ENCODE data around the gene ESF1.

The ESF1 gene

DNA sequence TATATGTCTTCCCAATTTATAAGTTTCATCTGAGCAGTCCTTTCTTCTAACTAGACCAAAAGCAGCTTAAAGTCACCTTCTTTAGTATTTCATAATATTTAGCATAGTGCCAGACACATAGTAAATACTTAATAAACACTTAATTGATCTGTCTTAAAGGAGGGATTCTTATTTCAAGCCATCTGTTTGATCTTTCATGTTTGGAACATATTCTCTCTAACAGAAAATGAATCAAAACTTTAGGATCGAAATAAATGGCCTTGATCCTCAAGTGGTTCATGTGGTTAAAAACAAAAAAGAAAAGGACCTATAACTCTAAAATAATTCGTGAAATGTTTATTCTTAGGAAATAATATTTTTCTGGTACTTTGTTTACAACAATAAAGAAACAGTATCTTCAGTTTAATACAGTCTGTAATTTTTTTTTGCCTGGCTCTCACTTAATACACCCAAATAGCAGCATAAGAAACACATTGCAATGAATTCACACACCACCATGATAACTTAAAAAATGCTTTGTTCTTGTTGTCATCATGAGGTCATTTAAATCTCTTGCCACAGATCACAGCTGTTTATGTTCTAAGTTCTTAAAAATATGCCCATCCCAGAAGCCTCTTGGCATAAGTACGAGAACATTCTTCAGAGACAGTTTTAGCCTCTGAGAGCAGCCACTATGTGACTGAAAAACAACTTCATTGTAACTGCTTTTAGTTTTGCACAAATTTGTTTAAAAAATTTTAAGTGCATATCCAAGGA, 48.1 kb downstream of the ESF1 start:
- Histone ChIP-seq H3K27me3 (ENCODE audit: control insufficient read depth in 1 of 2, insufficient read depth in 1 of 2, low read length in 2 of 2) (no peaks in the 10 kb centered on the region), H2BK120ac (ENCODE audit: low read depth, low read length) (no peak overlapping the region), H2AK5ac (ENCODE audit: low read length, severe bottlenecking) (no peak overlapping the region), H2BK12ac (ENCODE audit: low read length in 2 of 2) (no peak overlapping the region), H3K9me3 (ENCODE audit: control insufficient read depth, low read length) (peaks cover 16% of the 10 kb centered on the region), H3K4me2 (ENCODE audit: low read length, poor library complexity, severe bottlenecking) (no peak overlapping the region), H2BK5ac (ENCODE audit: low read depth, low read length, poor library complexity, severe bottlenecking) (no peak overlapping the region), H3K4ac (ENCODE audit: low read depth in 1 of 2, low read length in 2 of 2) (no peak overlapping the region), H2AFZ (ENCODE audit: low read depth, low read length) (no peak overlapping the region), H3K36me3 (ENCODE audit: control insufficient read depth in 1 of 2, insufficient read depth in 2 of 2, low read depth in 1 of 2, low read length in 2 of 2) (peaks cover 9 to 45% of the 10 kb centered on the region in 2 experiments), H3K27ac (ENCODE audit: low read length, poor library complexity, severe bottlenecking) (no peak overlapping the region), H4K91ac (ENCODE audit: low read length) (no peak overlapping the region), H3K4me3 (ENCODE audit: insufficient read depth in 1 of 2, low read depth in 1 of 2, low read length in 2 of 2) (no peak overlapping the region), H3K14ac (ENCODE audit: low read length in 2 of 2) (no peak overlapping the region), H3K79me1 (replicated peaks; ENCODE audit: low read length, poor library complexity, severe bottlenecking) (peaks cover 17% of the 10 kb centered on the region), H3K9ac (ENCODE audit: low read length) (peak overlapping the region; percentile 50), H3K4me1 (ENCODE audit: control insufficient read depth, insufficient read depth, low read depth, low read length) (no peaks in the 10 kb centered on the region), H3K23ac (ENCODE audit: low read length in 2 of 2) (no peak overlapping the region), H4K8ac (ENCODE audit: low read length) (no peak overlapping the region), H2BK15ac (ENCODE audit: low read depth, poor library complexity, severe bottlenecking) (no peak overlapping the region), H3K18ac (ENCODE audit: low read depth in 1 of 2, low read length in 2 of 2) (no peak overlapping the region)
- WGBS: 100% methylated on average over 1 of the region's 3 CpGs
- DNase-seq: peak; percentile 60

DNA sequence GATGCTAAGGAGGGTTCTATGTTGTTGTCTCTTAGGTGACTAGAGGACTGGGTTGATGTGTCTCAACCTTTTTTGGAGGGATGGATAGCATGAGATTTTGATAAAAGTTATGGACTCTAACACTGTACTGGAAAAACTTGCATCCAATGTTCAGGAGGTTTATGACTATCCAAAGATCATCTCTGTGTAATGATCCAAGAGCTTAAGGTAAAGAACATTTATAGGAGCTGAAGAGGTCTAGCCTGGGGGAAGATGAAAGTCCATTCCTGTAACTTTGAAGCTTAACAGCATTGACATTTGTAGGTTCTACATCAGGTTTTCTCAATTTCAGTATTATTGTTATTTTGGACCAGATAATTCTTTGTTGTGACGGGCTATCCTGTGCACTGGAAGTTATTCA, 48.9 kb downstream of the ESF1 start:
- Histone ChIP-seq H2BK12ac (ENCODE audit: low read length in 2 of 2) (no peak overlapping the region), H3K4me2 (ENCODE audit: low read length, poor library complexity, severe bottlenecking) (no peak overlapping the region), H2BK5ac (ENCODE audit: low read depth, low read length, poor library complexity, severe bottlenecking) (no peak overlapping the region), H3K36me3 (ENCODE audit: control insufficient read depth in 1 of 2, insufficient read depth in 2 of 2, low read depth in 1 of 2, low read length in 2 of 2) (peaks cover 9 to 43% of the 10 kb centered on the region in 2 experiments), H2AFZ (ENCODE audit: low read depth, low read length) (no peak overlapping the region), H3K9ac (ENCODE audit: low read length) (no peak overlapping the region), H4K8ac (ENCODE audit: low read length) (no peak overlapping the region), H3K27ac (ENCODE audit: low read length, poor library complexity, severe bottlenecking) (no peak overlapping the region), H3K18ac (ENCODE audit: low read depth in 1 of 2, low read length in 2 of 2) (no peak overlapping the region), H3K4me1 (ENCODE audit: control insufficient read depth, insufficient read depth, low read depth, low read length) (no peaks in the 10 kb centered on the region), H3K14ac (ENCODE audit: low read length in 2 of 2) (no peak overlapping the region), H3K9me3 (ENCODE audit: control insufficient read depth, low read length) (peaks cover 9% of the 10 kb centered on the region), H3K79me1 (replicated peaks; ENCODE audit: low read length, poor library complexity, severe bottlenecking) (peaks cover 18% of the 10 kb centered on the region), H2BK120ac (ENCODE audit: low read depth, low read length) (no peak overlapping the region), H3K27me3 (ENCODE audit: control insufficient read depth in 1 of 2, insufficient read depth in 1 of 2, low read length in 2 of 2) (no peaks in the 10 kb centered on the region), H2BK15ac (ENCODE audit: low read depth, poor library complexity, severe bottlenecking) (no peak overlapping the region), H3K23ac (ENCODE audit: low read length in 2 of 2) (no peak overlapping the region), H3K4ac (ENCODE audit: low read depth in 1 of 2, low read length in 2 of 2) (no peak overlapping the region), H4K91ac (ENCODE audit: low read length) (no peak overlapping the region), H3K4me3 (ENCODE audit: insufficient read depth in 1 of 2, low read depth in 1 of 2, low read length in 2 of 2) (no peak overlapping the region), H2AK5ac (ENCODE audit: low read length, severe bottlenecking) (no peak overlapping the region)
- DNase-seq: no peak
- no CpG with 5 or more reads among the region's 1 CpG for WGBS

DNA sequence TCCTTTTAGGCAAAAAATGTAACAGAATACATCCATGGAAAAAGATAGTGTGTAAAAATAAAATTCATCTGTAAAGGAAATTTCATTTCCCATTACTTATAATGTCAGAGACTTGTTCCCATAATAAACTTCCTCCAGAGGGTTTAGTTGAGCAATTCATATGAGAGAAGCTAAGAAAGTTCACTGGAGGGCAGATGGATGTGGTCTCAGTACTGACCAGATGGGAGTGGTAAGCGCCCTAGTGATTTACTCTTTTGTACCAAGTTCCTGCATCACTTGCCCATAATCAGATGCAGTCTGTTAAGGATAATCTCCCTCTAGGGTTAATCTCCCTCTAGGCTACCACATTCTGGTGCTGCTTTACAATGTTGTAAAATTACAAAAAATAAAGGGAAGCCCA, 61.7 kb downstream of the ESF1 start:
- 100% methylated on average over 1 of the region's 1 CpG for WGBS
- Histone ChIP-seq H3K4me3 (ENCODE audit: insufficient read depth in 1 of 2, low read depth in 1 of 2, low read length in 2 of 2) (no peak overlapping the region), H3K79me1 (replicated peaks; ENCODE audit: low read length, poor library complexity, severe bottlenecking) (peaks cover 16% of the 10 kb centered on the region), H4K91ac (ENCODE audit: low read length) (no peak overlapping the region), H3K4ac (ENCODE audit: low read depth in 1 of 2, low read length in 2 of 2) (no peak overlapping the region), H2BK120ac (ENCODE audit: low read depth, low read length) (no peak overlapping the region), H3K14ac (ENCODE audit: low read length in 2 of 2) (no peak overlapping the region), H3K4me1 (ENCODE audit: control insufficient read depth, insufficient read depth, low read depth, low read length) (no peaks in the 10 kb centered on the region), H2BK5ac (ENCODE audit: low read depth, low read length, poor library complexity, severe bottlenecking) (no peak overlapping the region), H3K36me3 (ENCODE audit: control insufficient read depth in 1 of 2, insufficient read depth in 2 of 2, low read depth in 1 of 2, low read length in 2 of 2) (peaks cover 2 to 44% of the 10 kb centered on the region in 2 experiments), H2AK5ac (ENCODE audit: low read length, severe bottlenecking) (no peak overlapping the region), H3K18ac (ENCODE audit: low read depth in 1 of 2, low read length in 2 of 2) (no peak overlapping the region), H3K4me2 (ENCODE audit: low read length, poor library complexity, severe bottlenecking) (no peak overlapping the region), H4K8ac (ENCODE audit: low read length) (no peak overlapping the region), H3K9ac (ENCODE audit: low read length) (no peak overlapping the region), H3K9me3 (ENCODE audit: control insufficient read depth, low read length) (no peaks in the 10 kb centered on the region), H3K27ac (ENCODE audit: low read length, poor library complexity, severe bottlenecking) (no peak overlapping the region), H2AFZ (ENCODE audit: low read depth, low read length) (no peak overlapping the region), H3K23ac (ENCODE audit: low read length in 2 of 2) (no peak overlapping the region), H3K27me3 (ENCODE audit: control insufficient read depth in 1 of 2, insufficient read depth in 1 of 2, low read length in 2 of 2) (no peaks in the 10 kb centered on the region), H2BK15ac (ENCODE audit: low read depth, poor library complexity, severe bottlenecking) (no peak overlapping the region), H2BK12ac (ENCODE audit: low read length in 2 of 2) (no peak overlapping the region)
- DNase-seq: peak; percentile 7

DNA sequence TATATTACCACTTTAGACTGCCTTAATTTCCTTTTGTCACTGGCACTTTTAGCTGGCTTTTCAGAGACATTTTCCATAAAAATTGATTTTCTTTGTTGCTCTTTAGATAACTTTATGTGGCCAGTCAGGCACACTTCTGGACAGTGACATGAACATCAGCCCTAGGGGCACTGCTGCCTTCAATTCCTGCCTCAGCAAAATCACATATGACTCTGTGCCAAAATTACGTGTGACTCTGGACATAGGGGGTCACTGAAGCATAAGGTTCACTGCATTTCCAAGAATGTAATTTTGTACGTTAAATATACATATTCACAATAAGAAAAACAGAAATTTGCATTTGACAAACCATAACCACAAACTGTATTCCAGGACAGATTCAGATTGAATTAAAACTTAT, 66.5 kb downstream of the ESF1 start:
- Histone ChIP-seq H3K23ac (ENCODE audit: low read length in 2 of 2) (no peak overlapping the region), H3K36me3 (ENCODE audit: control insufficient read depth in 1 of 2, insufficient read depth in 2 of 2, low read depth in 1 of 2, low read length in 2 of 2) (peaks cover 11 to 47% of the 10 kb centered on the region in 2 experiments), H2AFZ (ENCODE audit: low read depth, low read length) (no peak overlapping the region), H4K8ac (ENCODE audit: low read length) (no peak overlapping the region), H4K91ac (ENCODE audit: low read length) (no peak overlapping the region), H2BK15ac (ENCODE audit: low read depth, poor library complexity, severe bottlenecking) (no peak overlapping the region), H3K9me3 (ENCODE audit: control insufficient read depth, low read length) (no peaks in the 10 kb centered on the region), H3K4ac (ENCODE audit: low read depth in 1 of 2, low read length in 2 of 2) (no peak overlapping the region), H2BK5ac (ENCODE audit: low read depth, low read length, poor library complexity, severe bottlenecking) (no peak overlapping the region), H3K27me3 (ENCODE audit: control insufficient read depth in 1 of 2, insufficient read depth in 1 of 2, low read length in 2 of 2) (no peaks in the 10 kb centered on the region), H2AK5ac (ENCODE audit: low read length, severe bottlenecking) (no peak overlapping the region), H3K4me1 (ENCODE audit: control insufficient read depth, insufficient read depth, low read depth, low read length) (no peaks in the 10 kb centered on the region), H3K18ac (ENCODE audit: low read depth in 1 of 2, low read length in 2 of 2) (no peak overlapping the region), H3K9ac (ENCODE audit: low read length) (no peak overlapping the region), H3K4me2 (ENCODE audit: low read length, poor library complexity, severe bottlenecking) (no peak overlapping the region), H3K4me3 (ENCODE audit: insufficient read depth in 1 of 2, low read depth in 1 of 2, low read length in 2 of 2) (no peak overlapping the region), H2BK12ac (ENCODE audit: low read length in 2 of 2) (no peak overlapping the region), H3K79me1 (replicated peaks; ENCODE audit: low read length, poor library complexity, severe bottlenecking) (peaks cover 8% of the 10 kb centered on the region), H3K14ac (ENCODE audit: low read length in 2 of 2) (no peak overlapping the region), H3K27ac (ENCODE audit: low read length, poor library complexity, severe bottlenecking) (no peak overlapping the region), H2BK120ac (ENCODE audit: low read depth, low read length) (no peak overlapping the region)
- WGBS: 100% methylated on average over 1 of the region's 2 CpGs
- no peak for DNase-seq

Measured in mesenchymal stem cell (in vitro differentiated cells and primary cell).